Measurements from ENCODE around the gene CCNC.
A peak's percentile ranks its signal among the peaks of the same experiment; 100 is the strongest.

CCNC gene

DNA sequence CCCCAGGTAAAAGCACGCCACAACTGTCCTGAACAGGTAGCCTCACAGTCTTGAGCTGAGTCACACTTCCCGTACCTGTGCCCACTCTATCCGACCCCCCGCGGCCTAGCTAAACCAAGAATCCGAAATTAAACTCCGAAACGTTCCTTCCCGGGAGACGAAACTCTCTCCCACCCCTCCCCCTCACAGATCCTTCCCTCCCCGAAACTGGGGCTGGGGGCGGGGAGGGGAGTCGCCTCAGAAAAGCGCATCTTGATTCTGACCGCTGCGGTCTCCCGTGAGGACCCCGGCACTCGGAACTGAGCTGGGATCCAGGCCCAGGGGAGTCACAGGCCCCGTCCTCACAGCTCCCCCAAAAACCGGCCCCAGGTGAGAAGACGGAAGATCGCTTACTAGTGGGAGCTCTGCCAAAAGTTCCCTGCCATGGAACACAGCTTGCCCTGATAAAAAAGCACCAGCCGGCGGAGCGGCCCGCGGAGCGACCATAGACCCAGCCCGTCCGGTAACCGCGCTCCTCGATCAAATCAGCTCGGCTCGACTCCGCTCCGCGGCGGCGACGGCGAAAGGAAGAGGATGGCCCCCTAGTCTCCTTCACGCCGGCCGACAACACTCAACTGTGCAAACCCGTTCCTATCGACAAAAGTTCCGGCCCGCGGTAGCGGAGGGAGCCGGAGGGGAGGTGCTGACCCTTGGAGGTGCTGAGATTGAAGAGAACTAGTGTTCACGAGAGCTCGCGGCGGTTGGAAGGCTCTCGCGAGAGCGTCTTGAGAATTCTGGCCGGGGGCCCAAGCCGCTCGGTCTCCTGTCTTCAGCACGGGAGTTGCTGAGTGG lies at the start of gene CCNC:
TSS of gene CCNC (minus strand) at position 558 of the 831 bp plus-strand sequence. CDS start at position 425, 133 bp downstream.
- peak; percentile 76 to 86 (median 79) for DNase-seq (ENCODE audit: low read depth in 3 of 3, low spot score in 1 of 3)

- DNase-seq (ENCODE audit: low read depth in 3 of 3, low spot score in 1 of 3): no peak
These were observed 48.7 kb upstream of the CCNC start for GRCh38 chr6:99617131-99617530.

- DNase-seq (ENCODE audit: low read depth in 3 of 3, low spot score in 1 of 3): no peak
These were observed 46.1 kb upstream of the CCNC start for GRCh38 chr6:99614430-99615186.

DNA sequence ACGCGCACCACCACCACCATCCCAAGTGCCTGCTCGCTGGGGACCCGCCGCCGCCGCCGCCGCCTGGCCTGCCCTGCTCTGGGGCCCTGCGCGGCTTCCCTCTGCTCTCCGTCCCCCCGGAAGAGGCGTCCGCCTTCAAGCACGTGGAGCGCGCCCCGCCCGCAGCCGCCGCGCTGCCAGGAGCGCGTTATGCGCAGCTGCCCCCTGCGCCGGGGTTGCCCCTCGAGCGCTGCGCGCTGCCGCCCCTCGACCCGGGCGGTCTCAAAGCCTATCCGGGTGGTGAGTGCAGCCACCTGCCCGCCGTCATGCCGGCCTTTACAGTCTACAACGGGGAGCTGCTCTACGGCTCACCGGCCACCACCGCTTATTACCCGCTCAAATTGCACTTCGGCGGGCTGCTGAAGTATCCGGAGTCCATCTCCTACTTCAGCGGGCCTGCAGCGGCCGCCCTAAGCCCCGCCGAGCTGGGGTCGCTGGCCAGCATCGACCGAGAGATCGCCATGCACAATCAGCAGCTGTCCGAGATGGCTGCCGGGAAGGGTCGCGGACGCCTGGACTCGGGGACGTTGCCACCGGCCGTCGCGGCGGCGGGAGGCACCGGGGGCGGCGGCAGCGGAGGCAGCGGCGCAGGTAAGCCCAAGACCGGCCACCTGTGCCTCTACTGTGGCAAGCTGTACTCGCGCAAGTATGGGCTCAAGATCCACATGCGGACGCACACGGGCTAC lies 45.4 kb upstream of the CCNC start:
- no peak for DNase-seq (ENCODE audit: low read depth in 3 of 3, low spot score in 1 of 3)

DNA sequence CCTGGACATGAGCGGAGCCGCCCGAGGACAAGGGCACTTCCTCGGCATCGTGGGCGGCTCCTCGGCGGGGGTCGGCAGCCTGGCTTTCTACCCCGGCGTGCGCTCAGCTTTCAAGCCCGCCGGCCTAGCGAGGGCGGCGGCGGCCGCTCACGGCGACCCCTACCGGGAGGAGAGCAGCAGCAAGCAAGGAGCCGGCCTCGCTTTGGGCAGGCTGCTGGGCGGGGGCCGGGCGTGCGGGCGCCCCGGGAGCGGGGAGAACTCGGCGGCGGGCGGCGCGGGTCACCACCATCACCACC lies 44.9 kb upstream of the CCNC start:
- DNase-seq (ENCODE audit: low read depth in 3 of 3, low spot score in 1 of 3): no peak

DNA sequence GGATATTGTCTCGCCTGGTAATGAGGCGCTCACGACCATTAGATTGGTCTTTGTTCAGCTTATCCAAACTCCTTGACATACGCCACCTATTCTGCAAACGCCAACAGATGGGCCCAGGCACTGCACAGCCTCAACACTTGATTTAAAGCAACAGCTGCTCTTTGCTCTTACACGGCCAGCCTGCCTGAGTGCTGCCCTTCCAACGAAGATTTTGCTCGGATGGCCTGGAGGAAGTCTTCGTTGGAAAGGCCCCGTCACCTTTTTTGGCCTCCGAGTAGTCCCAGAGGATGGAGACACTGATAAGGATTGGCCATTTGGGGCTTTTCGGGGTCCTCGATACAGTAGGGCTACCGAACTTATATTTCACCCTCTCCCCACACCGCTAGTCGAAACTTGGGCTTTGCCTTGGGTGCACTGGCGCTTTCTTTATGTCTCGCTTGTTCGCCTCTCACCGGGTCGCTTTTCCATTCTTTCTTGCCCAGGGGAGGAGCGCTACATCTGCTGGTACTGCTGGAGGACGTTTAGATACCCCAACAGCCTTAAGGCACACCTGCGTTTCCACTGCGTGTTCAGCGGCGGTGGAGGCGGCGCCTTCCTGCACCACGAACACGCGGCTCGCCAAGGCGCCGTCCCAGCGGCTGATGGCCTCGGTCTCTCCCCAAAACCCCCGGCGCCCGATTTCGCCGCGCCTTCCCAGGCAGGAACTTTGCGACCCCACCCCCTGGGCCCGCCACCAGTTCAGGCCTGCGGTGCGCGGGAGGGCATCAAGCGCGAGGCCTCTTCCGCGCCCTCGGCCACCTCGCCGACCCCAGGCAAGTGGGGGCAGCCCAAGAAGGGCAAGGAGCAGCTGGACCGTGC lies 44.3 kb upstream of the CCNC start:
- no peak for DNase-seq (ENCODE audit: low read depth in 3 of 3, low spot score in 1 of 3)

DNA sequence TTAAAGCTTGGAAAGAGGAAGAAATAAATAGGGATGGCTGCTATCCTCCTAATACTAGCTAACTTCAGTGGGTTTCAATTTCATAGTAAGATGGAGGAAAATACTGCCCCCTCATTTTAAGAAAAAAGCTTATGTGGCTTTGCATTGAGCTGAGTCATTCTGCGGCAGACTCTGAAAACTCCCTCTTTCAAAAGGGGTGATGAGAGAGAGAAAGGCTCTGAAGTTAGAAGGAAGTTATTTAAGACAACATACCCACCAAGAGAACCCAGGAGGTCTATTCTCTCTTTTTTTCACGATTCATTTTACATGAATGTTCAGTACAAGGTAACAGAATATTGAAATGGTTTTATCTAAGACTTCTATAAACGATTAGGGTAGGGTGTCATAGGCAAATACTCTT lies 42.7 kb upstream of the CCNC start:
- DNase-seq (ENCODE audit: low read depth in 3 of 3, low spot score in 1 of 3): no peak

DNA sequence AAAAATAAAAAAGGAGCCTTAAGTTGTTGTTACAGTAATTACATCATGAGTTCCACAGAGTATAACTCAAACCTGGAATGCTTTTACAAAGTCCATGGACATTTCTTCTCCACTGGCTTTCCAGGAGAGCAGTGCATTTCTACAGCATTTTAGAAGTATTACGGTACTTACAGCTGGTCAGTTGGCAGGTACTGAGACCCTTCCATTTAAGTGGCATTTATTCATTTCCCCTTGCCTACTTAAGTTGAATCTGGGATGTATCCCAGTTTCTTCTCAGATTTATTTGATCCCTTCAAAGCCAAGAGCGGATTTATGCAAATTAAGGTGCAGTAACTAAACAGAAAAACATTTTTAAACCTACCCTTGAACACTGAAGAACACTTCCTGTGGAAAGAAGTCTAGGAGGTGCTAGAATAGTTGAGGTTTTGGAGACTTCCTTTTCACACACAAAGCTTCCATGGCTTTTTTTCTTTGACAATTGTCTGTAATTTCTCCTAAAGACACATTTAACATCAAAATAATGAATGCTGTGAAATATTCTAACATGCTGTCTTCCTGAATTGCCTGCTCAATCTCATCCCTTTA lies 41.5 kb upstream of the CCNC start:
- no peak for DNase-seq (ENCODE audit: low read depth in 3 of 3, low spot score in 1 of 3)

GRCh38 chr6:99608886-99609482 lies 40.5 kb upstream of the CCNC start:
- DNase-seq (ENCODE audit: low read depth in 3 of 3, low spot score in 1 of 3): no peak

GRCh38 chr6:99608059-99608885 lies 39.8 kb upstream of the CCNC start:
- DNase-seq (ENCODE audit: low read depth in 3 of 3, low spot score in 1 of 3): no peak

DNA sequence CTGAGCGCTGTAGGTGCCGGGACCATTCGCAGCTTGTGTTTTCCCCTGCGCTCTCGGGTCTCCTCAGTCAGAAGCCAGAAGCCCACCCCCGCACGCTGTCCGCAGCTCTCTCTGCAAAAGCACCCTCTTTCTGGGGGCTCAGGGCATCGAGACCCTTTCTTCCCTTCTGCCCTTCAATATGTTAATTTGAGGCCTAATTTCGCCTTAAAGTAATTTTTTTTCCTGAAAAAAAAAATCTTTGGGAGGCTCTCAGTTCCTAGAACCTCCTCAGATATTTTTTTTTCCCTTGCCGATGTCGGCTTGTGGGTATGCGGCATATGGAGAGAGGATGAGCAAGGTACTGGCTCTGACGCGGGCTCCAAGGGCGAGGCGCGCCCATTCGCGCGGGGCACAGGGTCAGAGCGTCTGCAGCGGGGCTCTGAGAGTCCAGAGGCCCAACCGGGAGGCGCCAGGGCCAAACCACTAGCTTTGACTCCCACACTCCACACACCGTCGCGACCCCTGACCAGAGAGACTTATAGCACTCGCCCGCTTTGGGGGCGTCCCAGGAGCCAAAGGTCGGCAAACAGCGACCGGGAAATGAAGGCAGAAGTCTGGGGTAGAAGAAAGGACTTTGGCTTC lies 39.1 kb upstream of the CCNC start:
- no peak for DNase-seq (ENCODE audit: low read depth in 3 of 3, low spot score in 1 of 3)

DNA sequence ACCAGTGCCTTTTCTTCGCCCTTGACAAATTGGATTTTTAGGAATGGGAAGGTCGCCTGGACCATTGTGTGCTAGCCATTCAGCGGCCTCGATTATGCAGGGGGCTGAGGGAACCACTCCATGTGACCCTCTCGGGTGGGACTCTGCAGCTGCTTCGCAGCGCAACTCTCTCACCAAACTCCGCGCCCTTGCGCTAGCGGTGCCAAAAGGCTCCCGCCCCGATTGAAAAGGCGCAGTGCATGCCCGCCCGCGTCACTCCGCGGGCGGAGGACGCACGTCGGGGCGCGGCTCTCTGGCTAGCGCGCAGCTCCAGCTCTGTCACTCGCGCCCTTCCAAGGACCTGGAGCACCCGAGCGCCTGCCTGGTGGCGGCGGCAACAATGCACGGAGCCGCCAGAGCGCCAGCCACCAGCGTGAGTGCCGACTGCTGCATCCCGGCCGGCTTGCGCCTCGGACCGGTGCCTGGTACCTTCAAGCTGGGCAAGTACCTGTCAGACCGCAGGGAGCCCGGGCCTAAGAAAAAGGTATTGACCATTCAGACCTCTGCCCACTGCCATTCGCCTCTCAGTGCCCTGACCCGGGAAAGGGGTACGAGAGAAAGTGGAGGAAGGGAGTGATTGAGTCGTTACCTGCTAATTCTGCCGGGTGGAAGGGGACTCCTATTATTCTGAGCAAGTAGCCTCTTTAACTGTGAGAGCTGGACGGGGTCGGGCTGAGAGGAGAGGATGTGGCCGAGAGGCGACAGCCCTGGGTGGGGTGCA lies 38.4 kb upstream of the CCNC start, which contains the start of gene PRDM13:
TSS of gene PRDM13 (plus strand) at position 178 of the 760 bp plus-strand sequence. CDS start at position 380, 202 bp downstream.
- no peak for DNase-seq (ENCODE audit: low read depth in 3 of 3, low spot score in 1 of 3)

- no peak for DNase-seq (ENCODE audit: low read depth in 3 of 3, low spot score in 1 of 3)
These were observed 37.6 kb upstream of the CCNC start for GRCh38 chr6:99605911-99606655.

DNA sequence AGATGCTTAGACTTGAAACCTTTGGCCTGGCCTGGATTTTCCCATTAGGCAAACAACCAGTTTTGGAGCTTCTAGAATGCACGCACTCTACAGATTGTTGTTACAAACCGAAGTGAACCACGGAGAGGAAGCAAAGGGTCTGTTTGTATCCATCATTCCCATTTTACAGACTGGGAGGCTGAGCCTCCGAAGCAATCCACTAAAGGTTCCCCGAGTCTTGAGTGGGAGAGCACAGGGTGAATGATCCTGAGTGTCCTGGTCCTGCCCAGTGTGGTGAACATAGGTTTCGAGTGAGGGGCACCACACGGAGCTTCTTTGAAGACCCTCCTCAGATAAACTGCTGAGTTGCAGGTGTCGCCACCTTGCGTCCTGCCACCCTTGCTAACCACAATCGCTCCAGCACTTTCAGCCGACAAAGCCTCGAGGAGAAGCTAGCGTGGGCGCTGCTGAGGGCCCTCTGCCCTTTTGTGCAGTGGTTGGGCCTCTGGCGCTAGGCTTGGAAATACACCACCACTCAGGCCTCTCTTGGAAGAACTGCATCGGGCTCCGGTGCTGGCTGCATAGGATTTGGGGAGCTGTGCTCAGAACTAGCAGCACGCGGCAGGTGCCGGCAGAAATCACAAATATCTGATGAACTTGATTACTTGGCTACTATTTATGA lies 36.7 kb upstream of the CCNC start:
- no peak for DNase-seq (ENCODE audit: low read depth in 3 of 3, low spot score in 1 of 3)

- no peak for DNase-seq (ENCODE audit: low read depth in 3 of 3, low spot score in 1 of 3)
These were observed 36.0 kb upstream of the CCNC start for GRCh38 chr6:99604166-99605073.
